PC-3 (cell line): ENCODE results near the gene LPAR1. TPM values are rescaled to one million over a fixed set of nuclear protein-coding genes. Genes with fewer than 3 reads are reported as not detected.

Source experiments
- ATAC-seq: fragments of 200-7000 bp; cut with Tn5 transposase; 2 replicates; pipeline ENCODE4 v1.9.1; 2020; ENCODE audit warnings: mild to moderate bottlenecking, moderate library complexity
- BruUV-seq: library from RNA; stranded (reverse); fragments of 400-500 nt; replicated peaks from 2 replicates; lab custom pipeline; 2021; lab: Mats Ljungman, UMichigan
- CTCF ChIA-PET: fragments of 300-600 bp; sonication (Branson Sonifier 250); formaldehyde crosslinking; loops from one replicate; lab custom pipeline; 2022; ENCODE audit warnings: antibody characterized with exemption; lab: Charles Lee
- POLR2A ChIA-PET: fragments of 300-600 bp; sonication (Branson Sonifier 250); formaldehyde crosslinking; loops from one replicate; lab custom pipeline; 2022; ENCODE audit warnings: antibody characterized with exemption; ENCODE audit not compliant: unreplicated experiment; lab: Charles Lee
- DNase-seq: peaks from one replicate; pipeline ENCODE4 v3.0.0-alpha.2; 2015
- H2AFZ ChIP-seq: fragments of 300-600 bp; sonication (generic); 2 replicates; pipeline ENCODE4 v1.6.0; 2016; ENCODE audit warnings: antibody characterized with exemption, low read length
- H3F3A ChIP-seq: fragments of 300-600 bp; sonication (generic); one replicate; pipeline ENCODE4 v1.6.0; 2017; ENCODE audit warnings: antibody characterized with exemption, low read length, control low read depth, mild to moderate bottlenecking; ENCODE audit not compliant: unreplicated experiment
- H3K27ac ChIP-seq: fragments of 300-600 bp; sonication (generic); 2 replicates; pipeline ENCODE4 v1.5.1; 2016; ENCODE audit warnings: mild to moderate bottlenecking, low read length
- H3K27me3 ChIP-seq: fragments of 300-600 bp; sonication (generic); 2 replicates; pipeline ENCODE4 v1.6.1; 2016; ENCODE audit warnings: low read length, mixed read lengths
- H3K36me3 ChIP-seq: fragments of 300-600 bp; sonication (generic); 2 replicates; pipeline ENCODE4 v1.6.1; 2016; ENCODE audit warnings: low read depth, mixed run types, low read length, mixed read lengths
- H3K4me1 ChIP-seq: fragments of 300-600 bp; sonication (generic); 2 replicates; pipeline ENCODE4 v1.5.1; 2016; ENCODE audit warnings: low read length; ENCODE audit not compliant: insufficient read depth
- H3K4me2 ChIP-seq: fragments of 300-600 bp; sonication (generic); 2 replicates; pipeline ENCODE4 v1.6.0; 2016; ENCODE audit warnings: low read length
- H3K4me3 ChIP-seq: fragments of 300-600 bp; sonication (generic); 2 replicates; pipeline ENCODE4 v1.5.1; 2016; ENCODE audit warnings: mild to moderate bottlenecking, low read length, mixed read lengths
- H3K79me2 ChIP-seq: fragments of 300-600 bp; sonication (generic); 2 replicates; pipeline ENCODE4 v1.6.1; 2017; ENCODE audit warnings: low read length, mixed read lengths
- H3K9ac ChIP-seq: fragments of 300-600 bp; sonication (generic); 2 replicates; pipeline ENCODE4 v1.6.0; 2016; ENCODE audit warnings: mild to moderate bottlenecking, low read length
- H3K9me2 ChIP-seq: fragments of 300-600 bp; sonication (generic); replicated peaks from 2 replicates; pipeline ENCODE4 v1.6.1; 2016; ENCODE audit warnings: mixed run types, low read length, mixed read lengths
- H3K9me3 ChIP-seq: fragments of 300-600 bp; sonication (generic); 2 replicates; pipeline ENCODE4 v1.6.1; 2016; ENCODE audit warnings: low read length, mixed read lengths
- H4K20me1 ChIP-seq: fragments of 300-600 bp; sonication (generic); 2 replicates; pipeline ENCODE4 v1.6.1; 2016; ENCODE audit warnings: low read length, mixed read lengths
- CTCF ChIP-seq: fragments of 300-600 bp; sonication (generic); conservative IDR thresholded peaks from 2 replicates; pipeline ENCODE4 v1.5.1; 2017; ENCODE audit warnings: antibody characterized with exemption, low read depth, mild to moderate bottlenecking, low read length
- EZH2 ChIP-seq: fragments of 300-600 bp; sonication (generic); IDR thresholded peaks from one replicate; pipeline ENCODE4 v1.6.1; 2017; ENCODE audit warnings: antibody characterized with exemption, mild to moderate bottlenecking, low read length; ENCODE audit not compliant: unreplicated experiment
- EZH2phosphoT487 ChIP-seq: fragments of 300-600 bp; sonication (generic); IDR thresholded peaks from 2 replicates; pipeline ENCODE4 v1.6.1; 2018; ENCODE audit warnings: mild to moderate bottlenecking, antibody characterized with exemption, low read length, borderline replicate concordance
- intact Hi-C: fragments of 100-400 bp; cut with micrococcal nuclease; formaldehyde crosslinking; loops from 2 replicates; pipeline ENCODE4 v1.9.0; 2023
- total RNA-seq: library from RNA; depleted of rRNA; stranded (reverse); fragments of >200 nt; gene quantifications from 2 replicates; pipeline ENCODE4 v1.2.3, GENCODE V29; 2014

Gene LPAR1
- total RNA-seq, 1 experiment from 2014 or later, result 67.9 TPM

- Histone ChIP-seq H3K36me3 (no peaks in the 10 kb centered on the region), H3F3A (no peaks in the 10 kb centered on the region), H3K79me2 (no peaks in the 10 kb centered on the region), H3K9ac (no peak overlapping the region), H3K4me1 (no peaks in the 10 kb centered on the region), H4K20me1 (no peaks in the 10 kb centered on the region), H3K27me3 (no peaks in the 10 kb centered on the region), H3K27ac (no peak overlapping the region), H3K4me2 (no peak overlapping the region), H3K9me2 (no peaks in the 10 kb centered on the region), H3K4me3 (no peak overlapping the region), H3K9me3 (no peaks in the 10 kb centered on the region), H2AFZ (no peak overlapping the region)
- ChIA-PET POLR2A (no interaction called here), CTCF (no interaction called here)
- ATAC-seq, result no peak
- no peak for DNase-seq
- intact Hi-C loops, result no loop called here
- TF ChIP-seq EZH2phosphoT487, result no peak
- no peak for TF ChIP-seq CTCF
- TF ChIP-seq EZH2, result no peak
- BruUV-seq, result no TSS peak
These were observed 25.1 kb upstream of the LPAR1 start for GRCh38 chr9:111063332-111063731.

GRCh38 chr9:111058166-111058565 is 19.9 kb upstream of the LPAR1 start:
- no peaks in the 10 kb centered on the region for H4K20me1 ChIP-seq
- H3K79me2 ChIP-seq, result no peaks in the 10 kb centered on the region
- H3K27ac ChIP-seq, result no peak overlapping the region
- no peaks in the 10 kb centered on the region for H3F3A ChIP-seq
- no peaks in the 10 kb centered on the region for H3K9me3 ChIP-seq
- CTCF ChIA-PET, result no interaction called here
- no peaks in the 10 kb centered on the region for H3K4me1 ChIP-seq
- no peaks in the 10 kb centered on the region for H3K36me3 ChIP-seq
- POLR2A ChIA-PET, result no interaction called here
- TF ChIP-seq EZH2phosphoT487 (no peak), CTCF (no peak), EZH2 (no peak)
- no peak overlapping the region for H3K4me3 ChIP-seq
- no peaks in the 10 kb centered on the region for H3K9me2 ChIP-seq
- H3K9ac ChIP-seq, result no peak overlapping the region
- no peak overlapping the region for H3K4me2 ChIP-seq
- no peaks in the 10 kb centered on the region for H3K27me3 ChIP-seq
- ATAC-seq, result no peak
- no peak for DNase-seq
- intact Hi-C loops, result no loop called here
- no peak overlapping the region for H2AFZ ChIP-seq
- BruUV-seq, result no TSS peak

- Histone ChIP-seq H3K4me1 (no peaks in the 10 kb centered on the region), H3K36me3 (no peaks in the 10 kb centered on the region), H3K9ac (no peak overlapping the region), H3K79me2 (no peaks in the 10 kb centered on the region), H3K4me3 (no peak overlapping the region), H2AFZ (no peak overlapping the region), H4K20me1 (no peaks in the 10 kb centered on the region), H3K9me3 (no peaks in the 10 kb centered on the region), H3K27me3 (no peaks in the 10 kb centered on the region), H3F3A (no peaks in the 10 kb centered on the region), H3K4me2 (no peak overlapping the region), H3K27ac (no peak overlapping the region), H3K9me2 (no peaks in the 10 kb centered on the region)
- ChIA-PET POLR2A (no interaction called here), CTCF (no interaction called here)
- no peak for ATAC-seq
- intact Hi-C loops, result no loop called here
- TF ChIP-seq EZH2phosphoT487 (no peak), CTCF (no peak), EZH2 (no peak)
- no TSS peak for BruUV-seq
- DNase-seq, result no peak
These were observed 18.3 kb upstream of the LPAR1 start for GRCh38 chr9:111056538-111056937.
